Globus pallidus (tissue), 1 donor: ENCODE results near the gene UBR3.
A peak's percentile ranks its signal among the peaks of the same experiment; 100 is the strongest.
"Not testable (repeated sequence)": the region's sequence is repeated elsewhere in the genome, so short reads cannot be mapped to it uniquely, and the experiment has no call there.

ENCODE experiments used
- DNase-seq: peaks from one replicate; pipeline ENCODE4 v3.0.0-alpha.2; 2015; ENCODE audit warnings: low spot score

The UBR3 gene

GRCh38 chr2:169824373-169825333 is 2.6 kb upstream of the UBR3 start, which contains the start of gene METTL5:
TSS of gene METTL5 (minus strand) at chr2:169824905. CDS start at chr2:169824597, 308 bp downstream.
- peak; percentile 84 for DNase-seq

GRCh38 chr2:169828141-169828811 is 1.0 kb downstream of the UBR3 start:
- DNase-seq = peak; percentile 80

GRCh38 chr2:169834401-169834800 is 7.1 kb downstream of the UBR3 start:
- no peak for DNase-seq

GRCh38 chr2:169838743-169839489 is 11.7 kb downstream of the UBR3 start:
- DNase-seq = no peak

- DNase-seq = no peak
Observed at GRCh38 chr2:169839954-169840746, 12.9 kb downstream of the UBR3 start.

GRCh38 chr2:169840747-169841142 is 13.5 kb downstream of the UBR3 start:
- DNase-seq = no peak

GRCh38 chr2:169841625-169842024 is 14.4 kb downstream of the UBR3 start:
- DNase-seq = not testable (repeated sequence)

- DNase-seq = no peak
Observed at GRCh38 chr2:169845016-169845415, 17.8 kb downstream of the UBR3 start.

GRCh38 chr2:169848959-169849693 is 21.9 kb downstream of the UBR3 start:
- peak; percentile 76 for DNase-seq

- DNase-seq = no peak
Observed at GRCh38 chr2:169849710-169850109, 22.5 kb downstream of the UBR3 start.

- DNase-seq = no peak
Observed at GRCh38 chr2:169853041-169853668, 25.9 kb downstream of the UBR3 start.

- DNase-seq = not testable (repeated sequence)
Observed at GRCh38 chr2:169855281-169856258, 28.3 kb downstream of the UBR3 start.

GRCh38 chr2:169859423-169859822 is 32.2 kb downstream of the UBR3 start:
- no peak for DNase-seq

GRCh38 chr2:169860149-169860548 is 32.9 kb downstream of the UBR3 start:
- no peak for DNase-seq

GRCh38 chr2:169862816-169863215 is 35.6 kb downstream of the UBR3 start:
- DNase-seq = no peak

- DNase-seq = no peak
Observed at GRCh38 chr2:169865492-169865891, 38.2 kb downstream of the UBR3 start.

GRCh38 chr2:169866230-169866629 is 39.0 kb downstream of the UBR3 start:
- DNase-seq = not testable (repeated sequence)

GRCh38 chr2:169867579-169867978 is 40.3 kb downstream of the UBR3 start:
- DNase-seq = no peak

- DNase-seq = no peak
Observed at GRCh38 chr2:169868951-169869350, 41.7 kb downstream of the UBR3 start.
